Activated CD4-positive, alpha-beta T cell treated with anti-CD3 and anti-CD28 coated beads, Interleukin-2, Interleukin-4, amounts not matched to agents 100 ng/mL and 50 ng/mL, durations not matched to agents 16 hours and 8 hours (primary cell): ENCODE data around the gene PACS1.
A peak's percentile ranks its signal among the peaks of the same experiment; 100 is the strongest.
"Not testable (repeated sequence)": the region's sequence is repeated elsewhere in the genome, so short reads cannot be mapped to it uniquely, and the experiment has no call there.

Source experiments
- DNase-seq: peaks from one replicate; pipeline ENCODE4 v3.0.0-alpha.2; 2020; ENCODE audit warnings: low spot score

Gene PACS1

DNA sequence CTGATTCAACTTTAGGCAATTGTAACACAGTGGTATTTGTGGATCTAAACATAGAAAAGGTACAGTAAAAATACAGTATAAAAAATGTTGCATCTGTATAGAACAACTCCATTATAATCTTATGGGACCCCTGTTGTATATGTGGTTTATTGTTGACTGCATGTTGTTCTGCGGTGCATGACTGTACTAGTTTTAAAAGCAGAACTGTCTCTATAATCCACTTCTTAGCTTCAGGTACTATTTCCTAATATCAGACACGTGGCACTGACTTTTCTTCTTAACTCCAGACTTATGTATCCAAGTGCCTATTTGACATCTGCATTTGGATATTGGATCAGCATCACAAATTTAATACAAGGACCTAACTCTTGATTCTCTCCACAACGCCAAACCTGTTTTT, 41.1 kb downstream of the PACS1 start:
- DNase-seq: no peak

DNA sequence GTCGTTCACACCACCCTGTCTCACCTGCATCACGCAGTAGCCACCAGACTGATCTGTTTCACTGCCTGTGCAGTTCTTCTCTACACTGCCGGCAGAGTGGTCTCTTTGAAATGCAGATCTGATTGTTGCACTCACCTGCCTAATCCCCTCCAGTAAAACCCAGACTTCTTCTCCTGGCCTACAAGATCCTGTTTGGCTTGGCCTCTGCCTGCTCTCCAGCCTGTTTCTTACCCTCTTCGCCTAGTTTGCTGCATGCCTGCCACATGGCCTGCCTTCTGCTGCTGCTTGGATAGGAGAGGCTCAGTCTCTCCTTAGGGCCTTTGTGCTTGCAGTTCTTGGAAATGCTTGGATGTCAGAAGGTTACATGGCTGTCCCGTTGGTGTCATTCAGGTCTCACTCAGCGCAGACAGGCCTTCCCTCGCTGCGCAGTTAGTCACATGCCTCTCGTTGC, 42.0 kb downstream of the PACS1 start:
- no peak for DNase-seq

DNA sequence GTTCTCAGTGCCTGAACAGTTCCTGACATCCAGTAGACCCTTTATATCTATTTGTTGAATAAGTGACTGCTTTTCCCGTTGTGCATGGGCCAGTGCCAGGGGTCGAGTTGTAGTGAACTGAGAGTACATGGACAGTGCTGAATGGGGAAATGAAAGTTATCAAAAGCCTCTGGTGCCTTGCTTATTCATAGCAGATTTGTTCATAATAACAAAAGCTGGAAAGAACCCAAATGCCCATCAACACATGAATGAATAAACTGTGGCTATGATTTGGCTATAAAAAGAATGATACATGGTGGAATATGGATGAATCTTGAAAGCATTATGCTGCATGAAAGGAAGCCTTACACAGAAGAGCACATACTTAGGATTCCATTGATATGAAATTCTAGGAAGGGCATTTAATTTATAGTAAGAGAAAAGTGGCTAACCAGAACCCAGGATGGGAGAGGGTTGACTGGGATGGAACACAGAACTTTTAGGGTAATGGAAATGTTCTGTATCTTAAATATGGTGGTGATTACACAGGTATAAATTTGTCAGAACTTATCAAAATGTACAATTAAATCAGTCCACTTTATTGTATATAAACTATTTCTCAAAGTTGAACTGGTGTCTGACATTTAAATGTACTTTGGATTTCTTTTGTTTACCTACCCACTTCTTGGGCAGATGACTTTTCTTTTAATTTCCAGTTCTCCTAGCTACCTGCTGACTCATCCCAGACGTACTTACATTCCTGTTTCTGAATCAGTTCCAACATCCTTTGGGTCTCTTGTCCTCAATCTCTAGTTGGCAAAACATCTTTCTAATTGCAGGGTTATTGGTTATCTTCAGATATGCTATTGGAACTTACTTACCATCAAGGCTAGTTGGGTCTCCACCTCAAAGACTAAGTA, 42.8 kb downstream of the PACS1 start:
- no peak for DNase-seq

DNA sequence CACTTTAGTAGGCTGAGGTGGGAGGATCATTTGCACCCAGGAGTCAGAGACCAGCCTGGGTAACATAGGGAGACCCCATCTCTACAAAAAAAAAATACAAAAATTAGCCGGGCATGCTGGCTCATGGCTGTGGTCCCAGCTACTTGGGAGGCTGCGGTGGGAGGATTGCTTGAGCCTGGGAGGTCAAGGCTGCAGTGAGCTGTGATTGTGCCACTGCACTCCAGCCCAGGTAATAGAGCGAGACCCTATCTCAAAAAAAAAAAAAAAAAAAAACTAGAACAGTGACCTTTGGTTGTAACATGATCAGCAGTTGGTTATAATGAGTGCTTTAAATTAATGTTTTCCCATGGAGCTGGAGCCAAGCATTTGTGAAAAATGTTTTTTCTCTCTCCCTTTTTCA, 44.9 kb downstream of the PACS1 start:
- DNase-seq: not testable (repeated sequence)

DNA sequence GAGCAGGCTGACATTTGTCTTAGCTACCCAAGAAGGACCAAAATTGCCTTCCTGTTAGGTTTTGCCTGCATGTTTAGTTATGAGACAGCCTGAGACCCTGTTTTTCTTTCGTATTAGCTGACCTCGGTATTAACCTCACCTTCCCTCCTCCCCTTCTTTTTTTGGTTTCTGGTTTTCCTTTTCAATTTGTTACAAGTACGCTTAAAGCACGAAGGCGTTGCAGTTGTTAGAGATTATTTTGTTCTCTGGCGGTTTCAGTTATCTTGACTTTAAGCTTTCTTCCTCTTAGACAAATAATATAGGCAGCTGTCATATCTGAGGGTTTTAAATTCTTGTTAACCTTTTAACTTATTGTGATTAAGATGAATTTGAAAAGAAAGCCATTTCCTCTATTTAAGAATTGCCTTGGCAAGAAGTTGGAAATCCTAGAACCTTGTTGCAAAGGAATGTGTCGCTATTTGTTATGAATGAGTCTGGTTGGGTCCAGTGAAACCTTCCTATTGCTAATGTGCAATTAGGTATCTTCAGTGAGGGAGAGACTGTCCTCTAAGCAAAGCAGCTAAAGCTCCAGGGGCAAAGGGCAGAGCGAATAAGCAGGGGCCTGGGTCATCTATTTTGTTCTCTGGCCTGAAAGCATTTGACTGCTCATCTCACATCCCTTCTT, 45.7 kb downstream of the PACS1 start:
- DNase-seq: peak; percentile 42

DNA sequence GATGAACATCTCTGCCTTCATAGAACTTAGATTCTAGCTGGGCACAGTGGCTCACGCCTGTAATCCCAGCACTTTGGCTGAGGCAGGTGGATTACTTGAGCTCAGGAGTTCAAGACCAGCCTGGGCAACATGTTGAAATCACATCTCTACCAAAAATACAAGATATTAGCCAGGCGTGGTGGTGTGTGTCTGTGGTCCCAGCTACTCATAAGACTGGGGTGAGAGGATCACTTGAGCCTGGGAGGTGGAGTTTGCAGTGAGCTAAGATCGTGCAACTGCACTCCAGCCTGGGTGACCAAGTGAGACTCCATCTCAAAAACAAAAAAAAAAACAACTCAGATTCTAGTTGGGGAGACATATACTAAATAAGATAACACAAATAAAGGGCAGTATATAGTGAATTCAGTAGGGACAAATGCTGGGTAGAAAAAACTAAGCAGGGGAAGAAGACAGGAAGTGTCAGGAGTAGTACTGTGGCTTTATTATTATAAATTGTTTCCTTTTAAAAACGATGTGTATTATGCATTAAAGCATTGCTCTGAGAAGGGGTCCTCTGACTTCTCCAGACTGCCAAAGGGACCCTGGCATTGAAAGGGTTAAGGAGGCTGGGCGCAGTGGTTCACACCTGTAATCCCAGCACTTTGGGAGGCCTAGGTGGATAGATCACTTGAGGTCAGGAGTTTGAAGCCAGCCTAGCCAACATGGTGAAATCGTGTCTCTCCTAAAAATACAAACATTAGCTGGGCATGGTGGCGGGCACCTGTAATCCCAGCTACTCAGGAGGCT, 46.7 kb downstream of the PACS1 start:
- DNase-seq: no peak

DNA sequence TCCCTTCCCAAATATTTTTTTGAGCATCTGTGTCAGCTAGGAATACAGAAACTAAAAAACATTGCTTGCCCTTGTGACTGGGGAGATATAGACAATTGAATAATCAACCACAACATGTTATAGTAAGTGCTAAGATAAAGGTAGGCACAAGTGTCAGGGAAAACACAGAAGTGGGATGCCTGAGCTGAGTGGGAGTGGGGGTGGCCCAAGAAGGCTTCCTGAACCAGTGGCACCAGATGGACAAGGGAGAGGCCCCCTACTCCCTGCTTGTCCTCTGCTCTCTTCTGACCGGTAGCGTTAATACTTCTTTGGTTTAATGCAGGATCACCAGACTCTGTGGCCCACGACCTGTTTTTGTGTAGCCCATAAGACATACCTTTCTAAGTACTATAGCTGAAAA, 48.8 kb downstream of the PACS1 start:
- no peak for DNase-seq

DNA sequence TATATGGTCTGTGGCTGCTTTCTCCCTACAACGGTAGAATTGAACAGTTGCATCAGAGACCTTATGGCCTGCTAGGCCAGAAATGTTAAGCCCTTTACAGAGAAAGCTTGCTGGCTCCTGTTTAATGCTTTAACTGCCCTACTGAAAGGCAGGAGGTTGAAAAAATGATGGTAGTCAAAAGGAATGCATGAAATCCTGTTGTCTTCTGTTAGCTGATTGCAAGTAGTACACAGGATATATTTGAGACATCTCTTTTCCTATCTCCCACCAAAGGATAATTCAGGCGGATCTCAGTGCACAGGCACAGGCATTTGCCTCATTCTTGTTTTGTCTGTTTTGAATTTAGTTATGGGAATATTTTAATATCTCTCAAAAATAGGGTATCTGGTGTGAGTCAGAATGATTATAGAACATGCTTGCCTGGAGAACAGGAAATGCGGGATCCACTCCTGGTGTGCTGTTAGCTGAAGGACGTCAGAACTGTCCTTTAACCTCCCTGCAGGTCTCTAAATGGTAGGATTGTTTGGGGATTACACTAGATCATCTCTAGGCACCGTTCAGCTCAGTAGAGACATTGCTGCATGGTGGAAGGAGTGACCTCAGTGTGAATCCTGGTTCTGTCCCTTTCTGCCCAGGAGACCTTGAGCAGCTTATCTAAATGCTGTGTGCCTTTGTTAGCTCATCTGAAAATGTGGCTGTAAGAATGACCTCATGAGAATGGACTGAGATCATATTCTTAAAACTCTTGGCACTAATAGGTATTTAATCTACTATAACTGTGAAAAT, 49.5 kb downstream of the PACS1 start:
- DNase-seq: no peak

DNA sequence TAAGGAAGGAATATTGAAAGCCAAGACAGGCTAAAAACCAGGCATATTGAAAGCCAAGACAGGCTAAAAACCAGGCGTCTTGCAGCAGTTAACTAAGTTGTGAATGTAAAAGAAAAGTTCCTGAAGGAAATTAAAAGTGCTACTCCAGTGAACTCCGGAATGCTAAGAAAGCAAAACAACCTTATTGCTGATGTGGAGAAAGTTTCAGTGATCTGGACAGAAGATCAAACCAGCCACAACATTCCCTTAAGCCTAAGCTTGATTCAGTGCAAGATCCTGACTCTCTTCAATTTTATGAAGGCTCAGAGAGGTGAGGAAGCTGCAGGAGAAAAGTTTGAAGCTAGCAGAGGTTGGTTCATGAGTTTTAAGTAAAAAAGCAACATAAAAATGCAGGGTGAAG, 51.4 kb downstream of the PACS1 start:
- no peak for DNase-seq

DNA sequence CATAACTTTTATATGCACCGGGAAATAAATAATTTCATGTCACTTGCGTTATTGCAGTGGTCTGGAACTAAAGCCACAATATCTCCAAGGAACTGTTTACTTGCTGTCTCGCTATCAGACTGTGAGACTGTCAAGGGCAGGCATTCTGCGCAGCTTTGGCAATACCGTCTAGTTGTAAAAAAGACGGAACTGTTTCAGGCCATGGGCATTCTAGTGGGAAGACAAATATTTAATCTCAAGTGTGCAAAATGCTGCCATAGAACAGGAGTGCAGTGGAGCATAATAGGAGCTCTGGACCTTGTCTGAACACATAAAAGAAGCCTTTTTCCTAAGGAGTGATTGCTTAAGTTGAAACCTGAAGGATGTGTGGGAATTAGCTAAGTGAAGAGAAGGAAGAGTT, 53.8 kb downstream of the PACS1 start:
- no peak for DNase-seq

DNA sequence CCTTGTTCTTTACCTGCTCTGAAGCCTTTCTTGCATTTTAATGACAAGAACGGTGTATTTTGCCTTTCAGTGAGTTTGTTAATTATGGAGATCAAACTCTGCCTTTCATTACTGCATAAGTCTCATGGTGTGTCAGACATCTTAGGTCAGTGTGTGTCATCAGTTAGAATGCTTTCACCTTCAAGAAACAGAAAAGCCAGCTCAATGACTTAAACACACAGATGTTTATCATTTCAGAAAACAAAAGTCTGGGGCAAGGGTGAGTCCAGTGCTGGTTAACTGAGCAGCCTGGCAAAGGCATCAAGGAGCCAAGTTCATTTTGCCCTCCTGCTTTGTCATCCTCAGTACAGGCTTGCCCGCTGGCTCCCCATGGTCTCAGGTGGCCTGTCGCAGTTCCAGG, 54.5 kb downstream of the PACS1 start:
- DNase-seq: no peak

DNA sequence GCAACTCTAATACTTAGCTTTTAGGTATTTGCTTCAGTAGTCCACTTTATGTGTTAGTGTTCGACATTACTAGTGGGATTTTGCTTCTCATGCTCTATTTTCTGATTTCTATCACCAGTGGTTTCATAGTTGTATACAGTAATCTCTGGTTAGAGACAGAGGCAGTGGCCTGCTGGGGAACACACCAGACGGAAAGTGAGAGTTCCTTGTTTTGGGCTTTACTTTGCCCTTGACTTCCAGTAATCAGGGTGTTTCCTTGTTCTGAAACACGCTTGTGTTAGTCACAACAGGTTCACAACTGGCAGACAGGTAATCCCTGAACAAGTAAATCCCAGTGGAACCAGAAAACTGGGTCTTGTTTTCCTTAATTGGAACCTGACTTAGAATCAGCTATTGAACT, 56.0 kb downstream of the PACS1 start:
- peak; percentile 52 for DNase-seq

DNA sequence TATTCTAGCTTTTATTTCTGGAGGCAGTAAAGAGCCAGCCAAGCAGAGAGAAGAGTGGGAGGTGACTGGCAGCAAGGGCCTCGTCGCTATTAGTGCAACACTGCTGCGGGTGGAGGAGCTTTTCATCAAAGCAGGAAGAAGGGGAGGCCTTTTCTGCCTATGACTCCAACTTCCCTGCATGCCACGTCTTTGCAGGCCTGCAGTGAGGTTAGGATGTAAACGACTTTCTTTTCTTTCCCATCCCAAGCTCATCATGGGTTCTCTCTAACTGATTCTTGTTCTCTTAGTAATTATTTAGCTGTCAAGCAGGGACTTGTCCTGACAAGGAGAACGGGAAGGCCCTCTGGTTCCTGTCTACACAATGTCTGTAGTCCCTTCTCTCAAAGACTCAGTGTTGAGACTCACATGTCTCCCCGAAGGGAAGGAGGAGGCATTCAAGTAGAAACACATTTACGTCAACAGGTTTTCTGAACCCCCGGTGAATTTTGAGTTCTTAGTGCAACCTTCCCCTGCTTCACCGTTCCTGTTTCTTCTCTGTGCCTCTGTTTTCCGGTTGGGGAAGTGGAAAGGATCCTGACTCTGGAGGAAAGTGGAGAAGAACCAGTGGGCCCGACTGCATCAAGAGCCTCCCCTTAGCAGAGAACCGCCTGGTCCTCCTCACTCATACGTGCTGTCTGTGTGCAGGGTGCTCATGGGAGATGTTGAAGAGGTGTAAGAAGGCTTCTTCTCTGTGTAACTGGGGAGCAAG, 56.9 kb downstream of the PACS1 start:
- DNase-seq: peak; percentile 63

DNA sequence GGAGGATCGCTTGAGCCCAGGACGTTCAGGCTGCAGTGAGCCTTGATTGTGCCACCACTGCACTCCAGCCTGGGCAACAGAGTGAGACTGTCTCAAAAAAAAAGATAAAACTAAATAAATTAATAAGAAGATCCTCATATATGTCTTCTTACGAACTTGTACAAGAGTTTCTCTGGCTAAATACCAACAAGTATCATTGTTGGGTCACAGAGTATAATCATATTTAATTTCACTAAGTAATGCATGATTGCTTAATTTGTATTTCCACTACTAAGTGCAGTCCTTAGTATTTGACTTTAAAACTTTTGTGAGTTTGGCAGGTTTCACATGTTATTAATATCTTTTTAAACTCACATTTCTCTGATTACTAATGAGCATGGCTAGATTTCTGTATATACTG, 60.9 kb downstream of the PACS1 start:
- DNase-seq: no peak

DNA sequence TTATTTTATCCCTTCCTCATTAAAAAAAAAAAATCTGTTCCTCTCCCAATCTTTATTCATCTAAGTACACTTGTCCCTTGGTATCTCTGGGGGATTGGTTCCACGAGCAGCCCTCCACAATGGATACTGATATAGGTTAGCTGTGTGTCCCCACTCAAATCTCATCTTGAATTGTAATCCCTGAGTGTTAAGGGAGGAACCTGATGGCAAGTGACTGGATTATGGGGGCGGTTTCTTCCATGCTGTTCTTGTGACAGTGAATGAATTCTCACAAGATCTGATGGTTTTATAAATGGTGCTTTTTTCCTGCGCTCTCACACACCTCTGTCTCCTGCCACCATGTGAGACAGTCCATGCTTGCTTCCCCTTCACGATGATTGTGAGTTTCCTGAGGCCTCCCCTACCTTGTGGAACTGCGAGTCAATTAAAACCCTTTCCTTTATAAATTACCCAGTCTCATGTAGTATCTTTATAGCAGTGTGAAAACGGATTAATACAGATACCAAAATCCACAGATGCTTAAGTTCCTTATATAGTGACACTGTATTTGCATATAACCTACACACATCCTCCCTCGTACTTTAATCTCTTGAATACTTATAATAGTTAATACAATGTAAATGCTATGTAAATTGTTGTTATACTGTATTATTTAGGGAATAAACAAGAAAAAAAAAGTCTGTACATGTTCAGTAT, 62.0 kb downstream of the PACS1 start:
- no peak for DNase-seq

DNA sequence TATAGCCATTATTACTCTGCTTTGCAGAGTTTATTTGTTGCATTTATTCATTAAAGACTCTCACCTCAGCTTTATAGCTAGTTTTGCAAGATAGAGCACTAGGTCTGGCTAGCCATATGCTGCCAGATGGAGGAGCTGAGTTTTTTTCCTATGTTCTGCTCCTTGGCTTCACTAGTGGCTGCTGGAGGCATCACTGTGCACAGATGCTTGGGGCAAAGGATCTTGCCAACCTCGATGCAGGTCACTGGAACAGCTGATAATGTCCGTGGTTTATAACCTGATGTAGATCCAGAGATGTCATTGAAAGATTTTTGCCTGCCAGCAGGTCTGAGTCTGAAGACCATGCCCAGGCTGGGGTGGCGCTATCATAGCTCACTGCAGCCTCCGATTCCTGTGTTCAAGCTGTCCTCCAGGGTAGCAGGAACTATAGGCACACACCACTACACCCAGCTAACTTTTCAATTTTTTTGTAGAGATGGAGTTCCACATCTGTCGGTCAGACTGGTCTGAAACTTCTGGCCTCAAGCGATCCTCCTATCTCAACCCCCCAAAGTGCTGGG, 63.2 kb downstream of the PACS1 start:
- DNase-seq: no peak

DNA sequence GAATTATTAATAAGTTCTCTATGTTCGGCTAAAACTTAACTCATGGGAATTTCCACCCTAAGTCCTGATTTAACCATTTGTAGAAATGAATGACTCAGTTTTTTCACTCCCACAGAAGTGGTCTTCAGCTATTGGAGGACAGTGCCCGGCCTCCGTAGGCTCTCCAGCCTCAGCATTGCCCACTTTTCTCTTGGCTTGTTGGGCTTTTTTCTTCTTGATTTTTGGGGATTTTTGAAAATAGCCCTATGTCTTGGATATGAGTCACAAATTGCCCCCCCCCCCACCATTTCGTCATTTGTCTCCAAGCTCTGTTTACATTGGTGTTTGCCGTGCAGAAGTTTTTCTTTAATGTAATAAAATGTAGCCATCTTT, 66.7 kb downstream of the PACS1 start:
- no peak for DNase-seq

DNA sequence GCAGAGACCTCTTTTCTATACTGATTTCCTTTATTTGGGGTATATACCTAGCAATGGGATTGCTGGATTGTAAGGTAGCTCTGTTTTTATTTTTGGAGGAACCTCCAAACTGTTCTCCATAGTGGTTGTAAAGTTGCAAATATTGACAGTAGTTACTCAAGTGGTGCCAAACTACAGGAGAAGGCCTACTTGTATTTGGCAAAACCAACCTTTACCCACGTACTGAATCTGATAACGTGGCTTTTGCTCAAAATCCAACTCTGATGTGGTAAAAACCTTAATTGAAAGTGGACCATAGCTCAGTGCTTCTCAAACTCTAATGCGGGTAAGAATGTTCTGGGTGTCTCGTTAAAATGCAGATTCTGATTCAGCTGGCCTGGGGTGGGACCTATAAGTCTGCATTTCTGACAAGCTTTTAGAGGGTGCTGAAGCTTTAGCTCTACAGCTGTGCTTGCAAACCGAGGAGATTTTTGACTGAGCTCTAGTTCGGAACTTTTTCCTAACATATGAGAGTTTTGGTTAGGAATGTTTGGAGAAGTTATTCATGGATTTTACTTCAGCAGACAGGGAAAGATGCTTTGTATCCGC, 69.8 kb downstream of the PACS1 start:
- no peak for DNase-seq

DNA sequence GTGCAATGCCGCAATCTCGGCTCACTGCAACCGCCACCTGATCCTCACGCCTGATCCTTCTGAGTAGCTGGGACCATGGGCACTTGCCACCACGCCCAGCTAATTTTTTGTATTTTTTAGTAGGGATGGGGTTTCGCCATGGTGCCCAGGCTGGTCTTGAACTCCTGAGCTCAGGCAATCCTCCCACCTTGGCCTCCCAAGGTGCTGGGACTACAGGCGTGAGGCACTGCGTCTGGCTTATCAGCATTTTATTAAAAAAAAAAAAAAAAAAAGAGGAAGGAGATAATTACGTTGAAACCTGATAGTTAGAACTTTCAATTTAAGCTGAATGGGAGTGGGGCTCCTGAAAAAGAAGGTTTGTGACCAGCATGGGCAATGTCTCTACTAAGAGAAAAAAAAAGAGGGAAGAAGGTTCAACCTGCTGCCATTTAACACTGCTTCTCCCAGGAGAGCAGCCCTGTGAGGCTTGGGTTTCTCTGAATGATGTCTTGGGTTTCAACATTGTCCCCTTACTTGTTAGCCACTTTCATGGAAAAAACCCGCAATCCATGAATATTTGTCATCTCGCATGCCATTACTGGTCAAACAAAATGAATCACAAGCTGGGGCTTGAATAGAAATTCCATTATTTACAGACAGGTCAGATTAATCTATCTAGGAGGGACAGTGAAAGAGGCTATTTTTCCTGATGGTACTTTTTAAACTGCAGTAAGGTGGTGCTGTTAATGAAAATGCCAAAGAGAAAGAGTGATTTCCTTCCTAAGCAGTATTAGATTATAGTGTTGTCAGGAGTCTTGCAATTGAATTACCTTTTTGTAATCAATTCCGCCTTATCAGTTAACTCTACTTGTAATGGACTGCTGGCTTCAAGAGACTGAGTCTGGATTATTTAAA, 72.5 kb downstream of the PACS1 start:
- no peak for DNase-seq
